ENCODE results near the gene CASZ1.

Gene CASZ1

GRCh38 chr1:10745886-10746455 lies 50.5 kb downstream of the CASZ1 start:
- no peak for DNase-seq

- no peak for DNase-seq
Observed at GRCh38 chr1:10745383-10745782, 51.1 kb downstream of the CASZ1 start.

GRCh38 chr1:10744654-10745238 lies 51.7 kb downstream of the CASZ1 start:
- DNase-seq, result no peak

GRCh38 chr1:10744029-10744428 lies 52.4 kb downstream of the CASZ1 start:
- peak in 1 of 2 experiments; percentile 45 for DNase-seq

GRCh38 chr1:10741696-10742095 lies 54.8 kb downstream of the CASZ1 start:
- no peak for DNase-seq

- no peak for DNase-seq
Observed at GRCh38 chr1:10740123-10740522, 56.3 kb downstream of the CASZ1 start.

GRCh38 chr1:10739589-10739988 lies 56.9 kb downstream of the CASZ1 start:
- DNase-seq, result no peak

GRCh38 chr1:10738061-10739058 lies 58.1 kb downstream of the CASZ1 start:
- DNase-seq, result no peak

- no peak for DNase-seq
Observed at GRCh38 chr1:10737651-10738050, 58.8 kb downstream of the CASZ1 start.

- DNase-seq, result peak in 1 of 2 experiments; percentile 7
Observed at GRCh38 chr1:10736634-10737586, 59.5 kb downstream of the CASZ1 start.

GRCh38 chr1:10735563-10736305 lies 60.7 kb downstream of the CASZ1 start:
- DNase-seq, result peak; percentile 39 to 70

- DNase-seq, result peak in 1 of 2 experiments; percentile 70
Observed at GRCh38 chr1:10734962-10735544, 61.4 kb downstream of the CASZ1 start.

- peak in 1 of 2 experiments; percentile 27 for DNase-seq
Observed at GRCh38 chr1:10734375-10734774, 62.1 kb downstream of the CASZ1 start.

- DNase-seq, result peak; percentile 74 to 90
Observed at GRCh38 chr1:10733474-10734366, 62.7 kb downstream of the CASZ1 start.

GRCh38 chr1:10730985-10731384 lies 65.5 kb downstream of the CASZ1 start:
- no peak for DNase-seq

GRCh38 chr1:10728595-10729410 lies 67.6 kb downstream of the CASZ1 start:
- peak in 1 of 2 experiments; percentile 30 for DNase-seq

- DNase-seq, result peak in 1 of 2 experiments; percentile 31
Observed at GRCh38 chr1:10727751-10728232, 68.7 kb downstream of the CASZ1 start.

GRCh38 chr1:10726355-10726754 lies 70.1 kb downstream of the CASZ1 start:
- DNase-seq, result no peak

All from NCI-H524 (cell line).